Measurements from ENCODE around the gene SEPTIN8. TPM values are rescaled to one million over a fixed set of nuclear protein-coding genes. Genes with fewer than 3 reads are reported as not detected.

The SEPTIN8 gene
- total and polyA plus RNA-seq, 2 experiments from 2014 or later, result 26.9 to 41.9 TPM

DNA sequence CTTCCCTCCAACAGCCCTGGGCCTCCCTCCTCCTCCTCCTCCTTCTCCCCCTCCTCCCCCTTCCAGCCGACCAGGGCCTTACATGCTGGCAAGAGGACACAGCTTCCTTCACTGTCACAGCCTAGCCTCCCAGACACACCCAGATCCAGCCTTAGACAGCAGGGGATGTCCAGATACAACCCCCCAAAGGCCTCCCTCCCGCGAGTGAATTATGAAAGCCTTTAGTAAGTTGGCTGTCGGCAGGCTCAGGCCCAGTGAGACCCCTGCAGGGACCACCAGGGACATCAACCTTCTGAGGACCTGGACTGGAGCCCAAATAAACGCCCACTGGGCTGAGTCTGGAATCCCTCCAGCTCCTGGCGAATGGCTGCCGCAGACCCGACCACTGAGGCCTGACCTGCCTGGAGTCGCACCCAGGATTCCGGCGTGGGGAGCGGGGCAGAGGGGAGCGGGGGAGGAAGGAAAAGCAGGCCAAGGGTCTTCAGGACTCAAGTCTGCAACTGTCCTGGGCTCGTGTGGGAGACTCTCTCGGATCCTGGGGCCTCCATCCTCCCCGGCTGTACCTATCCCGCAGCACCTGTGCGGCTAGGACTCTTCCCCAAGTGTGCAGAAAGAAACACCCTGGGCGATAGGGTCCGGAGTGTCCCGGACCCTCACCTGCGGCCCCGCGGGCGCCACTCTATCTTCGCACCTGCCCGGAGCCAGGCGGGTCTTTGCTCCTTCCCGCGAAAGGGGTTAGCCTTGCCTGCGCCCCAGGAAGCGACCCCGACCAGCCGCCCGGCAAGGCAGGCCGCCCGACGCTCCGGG lies 705 bp downstream of the SEPTIN8 start:
- Histone ChIP-seq H3K36me3 (ENCODE audit: low read depth) (no peaks in the 10 kb centered on the region), H3K9me2 (ENCODE audit: insufficient read depth) (no peaks in the 10 kb centered on the region), H3F3A (ENCODE audit: insufficient read depth) (no peaks in the 10 kb centered on the region), H3K4me3 (peak overlapping the region; percentile 83), H3K27me3 (replicated peaks; ENCODE audit: insufficient read depth) (no peaks in the 10 kb centered on the region), H3K4me1 (ENCODE audit: insufficient read depth) (peaks cover 23% of the 10 kb centered on the region), H3K9ac (peak overlapping the region; percentile 77), H3K27ac (no peak overlapping the region), H4K20me1 (ENCODE audit: insufficient read depth) (no peaks in the 10 kb centered on the region), H2AFZ (peak overlapping the region; percentile 98), H3K4me2 (ENCODE audit: unreplicated experiment) (peak overlapping the region; percentile 80), H3K9me3 (ENCODE audit: low read depth) (no peaks in the 10 kb centered on the region), H3K79me2 (ENCODE audit: insufficient read depth) (peaks cover 51% of the 10 kb centered on the region)
- WGBS, 2 experiments (ENCODE audit: low coverage in 1 of 2, low lambda C conversion rate in 2 of 2, missing lambda C conversion rate in 2 of 2), result 2 to 5% methylated on average over 24 to 39 of the region's 39 CpGs
- peak; percentile 53 for DNase-seq
- TF ChIP-seq EZH2 (IDR thresholded peaks at IDR 0.05; ENCODE audit: insufficient read depth, poor library complexity, severe bottlenecking), result no peak
- no peak for TF ChIP-seq EZH2phosphoT487 (IDR thresholded peaks at IDR 0.05; ENCODE audit: insufficient read depth, low read depth)
- in situ Hi-C loops (cut with MboI), result no loop called here

GRCh38 chr5:132775476-132775961 lies 1.5 kb downstream of the SEPTIN8 start:
- no peaks in the 10 kb centered on the region for H4K20me1 ChIP-seq (ENCODE audit: insufficient read depth)
- peak; percentile 52 for DNase-seq
- no peak for TF ChIP-seq EZH2 (IDR thresholded peaks at IDR 0.05; ENCODE audit: insufficient read depth, poor library complexity, severe bottlenecking)
- no peak for TF ChIP-seq EZH2phosphoT487 (IDR thresholded peaks at IDR 0.05; ENCODE audit: insufficient read depth, low read depth)

GRCh38 chr5:132774896-132775295 lies 2.1 kb downstream of the SEPTIN8 start:
- Histone ChIP-seq H3K9me3 (ENCODE audit: low read depth) (no peaks in the 10 kb centered on the region), H3K9me2 (ENCODE audit: insufficient read depth) (no peaks in the 10 kb centered on the region), H3K4me2 (ENCODE audit: unreplicated experiment) (peak overlapping the region; percentile 80), H3K27ac (no peak overlapping the region), H3K27me3 (replicated peaks; ENCODE audit: insufficient read depth) (no peaks in the 10 kb centered on the region), H3K4me1 (ENCODE audit: insufficient read depth) (peaks cover 33% of the 10 kb centered on the region), H3K4me3 (no peak overlapping the region; the same call in 1 of the 2 replicates), H3K79me2 (ENCODE audit: insufficient read depth) (peaks cover 64% of the 10 kb centered on the region), H3K36me3 (ENCODE audit: low read depth) (no peaks in the 10 kb centered on the region), H4K20me1 (ENCODE audit: insufficient read depth) (no peaks in the 10 kb centered on the region), H3F3A (ENCODE audit: insufficient read depth) (no peaks in the 10 kb centered on the region), H3K9ac (no peak overlapping the region), H2AFZ (no peak overlapping the region)
- TF ChIP-seq EZH2 (IDR thresholded peaks at IDR 0.05; ENCODE audit: insufficient read depth, poor library complexity, severe bottlenecking), result no peak
- TF ChIP-seq EZH2phosphoT487 (IDR thresholded peaks at IDR 0.05; ENCODE audit: insufficient read depth, low read depth), result no peak
- DNase-seq, result peak; percentile 35
- 39 to 43% methylated on average over 5 of the region's 5 CpGs for WGBS, 2 experiments (ENCODE audit: low coverage in 1 of 2, low lambda C conversion rate in 2 of 2, missing lambda C conversion rate in 2 of 2)
- in situ Hi-C loops (cut with MboI), result no loop called here

More at GRCh38 chr5:132775476-132775961, 1.5 kb downstream of the SEPTIN8 start:
- Histone ChIP-seq H2AFZ (peak overlapping the region; percentile 98; the same call in 1 of the 2 replicates), H3K9me3 (ENCODE audit: low read depth) (no peaks in the 10 kb centered on the region), H3F3A (ENCODE audit: insufficient read depth) (no peaks in the 10 kb centered on the region), H3K4me3 (peak overlapping the region; percentile 83), H3K36me3 (ENCODE audit: low read depth) (no peaks in the 10 kb centered on the region), H3K27me3 (replicated peaks; ENCODE audit: insufficient read depth) (no peaks in the 10 kb centered on the region), H3K4me2 (ENCODE audit: unreplicated experiment) (peak overlapping the region; percentile 80), H3K4me1 (ENCODE audit: insufficient read depth) (peaks cover 31% of the 10 kb centered on the region), H3K9ac (peak overlapping the region; percentile 77), H3K79me2 (ENCODE audit: insufficient read depth) (peaks cover 60% of the 10 kb centered on the region), H3K9me2 (ENCODE audit: insufficient read depth) (no peaks in the 10 kb centered on the region), H3K27ac (no peak overlapping the region)
- 30 to 34% methylated on average over 7 of the region's 7 CpGs for WGBS, 2 experiments (ENCODE audit: low coverage in 1 of 2, low lambda C conversion rate in 2 of 2, missing lambda C conversion rate in 2 of 2)
- in situ Hi-C loops (cut with MboI), result no loop called here

- Histone ChIP-seq H3K4me3 (no peak overlapping the region), H3K9me3 (ENCODE audit: low read depth) (no peaks in the 10 kb centered on the region), H3F3A (ENCODE audit: insufficient read depth) (no peaks in the 10 kb centered on the region), H3K27me3 (replicated peaks; ENCODE audit: insufficient read depth) (no peaks in the 10 kb centered on the region), H3K4me2 (ENCODE audit: unreplicated experiment) (peak overlapping the region; percentile 80), H2AFZ (no peak overlapping the region), H3K27ac (no peak overlapping the region), H4K20me1 (ENCODE audit: insufficient read depth) (no peaks in the 10 kb centered on the region; the same call in 1 of the 2 replicates), H3K9ac (no peak overlapping the region), H3K36me3 (ENCODE audit: low read depth) (no peaks in the 10 kb centered on the region), H3K79me2 (ENCODE audit: insufficient read depth) (peaks cover 68% of the 10 kb centered on the region), H3K4me1 (ENCODE audit: insufficient read depth) (peaks cover 33% of the 10 kb centered on the region), H3K9me2 (ENCODE audit: insufficient read depth) (no peaks in the 10 kb centered on the region)
- peak; percentile 24 for DNase-seq
- TF ChIP-seq EZH2 (IDR thresholded peaks at IDR 0.05; ENCODE audit: insufficient read depth, poor library complexity, severe bottlenecking) (no peak), EZH2phosphoT487 (IDR thresholded peaks at IDR 0.05; ENCODE audit: insufficient read depth, low read depth) (no peak)
- in situ Hi-C loops (cut with MboI), result no loop called here
- 26 to 37% methylated on average over 3 of the region's 3 CpGs for WGBS, 2 experiments (ENCODE audit: low coverage in 1 of 2, low lambda C conversion rate in 2 of 2, missing lambda C conversion rate in 2 of 2)
Observed at GRCh38 chr5:132774406-132774805, 2.6 kb downstream of the SEPTIN8 start.

Measured in GM23248 (cell line).